ENCODE results near the gene GRB2. TPM values are rescaled to one million over a fixed set of nuclear protein-coding genes. Genes with fewer than 3 reads are reported as not detected.

Gene GRB2
- total RNA-seq, 4 donors from 2014 or later, result 51.5 to 127 (median 78.1) TPM

DNA sequence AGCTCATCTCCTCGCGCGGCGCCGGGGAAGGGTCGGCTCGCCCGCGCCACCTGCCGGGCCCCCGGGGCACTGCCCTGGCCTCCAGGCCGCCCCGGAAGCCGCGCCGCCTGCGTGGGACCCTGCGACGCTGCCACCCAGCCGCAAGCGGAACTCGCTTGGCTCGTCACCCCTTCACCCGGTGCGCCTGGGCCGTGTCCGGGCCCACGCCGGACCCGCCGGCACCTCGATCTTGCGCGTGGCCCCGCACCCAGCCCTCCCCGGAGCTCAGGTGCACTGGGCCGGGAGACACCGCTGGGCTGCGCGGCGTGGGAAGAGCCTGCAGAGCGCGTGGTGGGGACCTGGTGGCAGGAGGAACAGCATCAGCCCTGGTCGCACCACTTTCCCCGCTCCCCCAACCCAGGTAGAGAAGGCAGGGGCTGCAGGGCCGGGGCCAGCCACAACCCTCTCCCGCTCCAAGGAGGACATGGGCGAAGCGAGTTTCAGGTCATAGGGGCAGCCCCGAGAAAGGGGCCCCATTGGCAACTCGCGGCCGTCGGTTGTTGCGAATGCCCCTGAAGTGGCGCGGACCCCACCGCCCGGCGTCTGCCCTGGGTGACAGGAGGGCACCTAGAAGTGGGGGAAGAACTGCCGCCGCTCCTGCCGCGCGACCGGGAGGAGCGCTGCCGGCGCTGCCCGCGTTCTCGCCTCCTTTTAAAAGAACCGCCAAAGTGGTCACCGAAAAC, 134.1 kb downstream of the GRB2 start:
- intact Hi-C loops (cut with DNase I; ENCODE audit: low total_unique reads), result no loop called here
- Histone ChIP-seq H3K9me3 (no peaks in the 10 kb centered on the region), H3K27ac (peak overlapping the region; percentile 79 to 94), H3K27me3 (no peaks in the 10 kb centered on the region), H3K4me1 (peaks cover 0 to 11% of the 10 kb centered on the region in 2 donors), H3K4me3 (peak overlapping the region; percentile 52 to 96), H3K36me3 (no peaks in the 10 kb centered on the region)
- DNase-seq, result peak; percentile 62 to 81
- TF ChIP-seq, protein P1, sequence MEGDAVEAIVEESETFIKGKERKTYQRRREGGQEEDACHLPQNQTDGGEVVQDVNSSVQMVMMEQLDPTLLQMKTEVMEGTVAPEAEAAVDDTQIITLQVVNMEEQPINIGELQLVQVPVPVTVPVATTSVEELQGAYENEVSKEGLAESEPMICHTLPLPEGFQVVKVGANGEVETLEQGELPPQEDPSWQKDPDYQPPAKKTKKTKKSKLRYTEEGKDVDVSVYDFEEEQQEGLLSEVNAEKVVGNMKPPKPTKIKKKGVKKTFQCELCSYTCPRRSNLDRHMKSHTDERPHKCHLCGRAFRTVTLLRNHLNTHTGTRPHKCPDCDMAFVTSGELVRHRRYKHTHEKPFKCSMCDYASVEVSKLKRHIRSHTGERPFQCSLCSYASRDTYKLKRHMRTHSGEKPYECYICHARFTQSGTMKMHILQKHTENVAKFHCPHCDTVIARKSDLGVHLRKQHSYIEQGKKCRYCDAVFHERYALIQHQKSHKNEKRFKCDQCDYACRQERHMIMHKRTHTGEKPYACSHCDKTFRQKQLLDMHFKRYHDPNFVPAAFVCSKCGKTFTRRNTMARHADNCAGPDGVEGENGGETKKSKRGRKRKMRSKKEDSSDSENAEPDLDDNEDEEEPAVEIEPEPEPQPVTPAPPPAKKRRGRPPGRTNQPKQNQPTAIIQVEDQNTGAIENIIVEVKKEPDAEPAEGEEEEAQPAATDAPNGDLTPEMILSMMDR (IDR thresholded peaks at IDR 0.05), result peak; percentile 34 to 99 (median 94)
- TF ChIP-seq POLR2A (IDR thresholded peaks at IDR 0.05), result peak in 1 of 2 donors; percentile 42

- intact Hi-C loops (cut with DNase I; ENCODE audit: low total_unique reads), result no loop called here
- TF ChIP-seq POLR2A (IDR thresholded peaks at IDR 0.05), result peak; percentile 11 to 76
- TF ChIP-seq, protein P1 (IDR thresholded peaks at IDR 0.05), result no peak
- no peaks in the 10 kb centered on the region for H3K9me3 ChIP-seq
- no peak for DNase-seq
- peak within 1 kb of the TSS; percentile 94 to 98 for H3K27ac ChIP-seq
- H3K4me1 ChIP-seq, result peaks cover 0 to 11% of the 10 kb centered on the region in 2 donors
- no peaks in the 10 kb centered on the region for H3K36me3 ChIP-seq
- no peaks in the 10 kb centered on the region for H3K27me3 ChIP-seq
- peak within 1 kb of the TSS; percentile 86 to 96 for H3K4me3 ChIP-seq
Observed at GRCh38 chr17:75270966-75271232, 134.6 kb downstream of the GRB2 start, which contains the start of gene MIF4GD. TSS of gene MIF4GD (minus strand) at chr17:75271231. CDS start at chr17:75270195, 1,036 bp downstream.

DNA sequence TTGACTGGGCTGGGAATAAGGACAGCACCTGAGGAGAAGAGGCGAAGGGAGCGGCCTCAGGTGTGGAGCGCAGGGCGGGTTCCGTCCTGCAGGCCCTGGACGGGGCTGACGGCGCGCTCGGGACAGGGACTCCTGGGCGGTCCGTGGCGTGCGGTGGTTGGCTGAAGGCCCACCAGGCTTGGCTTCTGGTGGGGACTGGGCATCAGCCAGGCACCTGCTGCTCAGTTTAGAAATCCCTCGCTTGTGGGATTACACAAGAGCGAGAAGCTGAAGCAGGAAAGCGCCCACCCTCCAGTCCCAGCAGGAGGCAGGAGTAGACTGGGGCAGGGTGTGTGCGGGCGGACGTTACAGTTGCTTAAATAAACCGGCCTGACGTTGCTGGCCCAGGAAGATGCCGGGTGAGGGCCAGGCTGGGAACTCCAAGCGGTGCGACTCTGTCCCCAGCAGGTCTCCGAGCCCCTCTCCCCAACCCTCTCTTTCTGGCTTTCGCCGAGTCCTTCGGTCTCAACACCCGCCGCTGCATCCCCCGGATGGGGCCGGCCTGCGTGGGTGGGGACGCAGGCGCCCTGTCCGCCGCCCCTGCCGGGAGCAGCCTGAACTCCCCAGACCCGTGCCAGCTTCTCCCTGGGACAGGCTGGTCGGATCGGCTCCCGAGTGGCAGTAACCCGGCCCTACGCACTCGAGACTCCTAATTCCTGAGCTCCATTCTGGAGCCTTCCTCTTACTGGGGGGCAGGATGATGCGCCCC, 135.1 kb downstream of the GRB2 start:
- intact Hi-C loops (cut with DNase I; ENCODE audit: low total_unique reads), result no loop called here
- no peaks in the 10 kb centered on the region for H3K27me3 ChIP-seq
- no peaks in the 10 kb centered on the region for H3K9me3 ChIP-seq
- H3K4me1 ChIP-seq, result peaks cover 0 to 11% of the 10 kb centered on the region in 2 donors
- H3K4me3 ChIP-seq, result peak overlapping the region; percentile 86 to 96
- DNase-seq, result peak; percentile 60 to 65
- no peak for TF ChIP-seq POLR2A (IDR thresholded peaks at IDR 0.05)
- TF ChIP-seq, protein P1 (IDR thresholded peaks at IDR 0.05), result peak in 3 of 4 experiments; percentile 15 to 36 (median 22)
- H3K27ac ChIP-seq, result peak overlapping the region; percentile 94 to 98
- H3K36me3 ChIP-seq, result no peaks in the 10 kb centered on the region

- Histone ChIP-seq H3K27ac (peak overlapping the region; percentile 94 to 98), H3K4me3 (peak overlapping the region; percentile 86 to 96), H3K9me3 (no peaks in the 10 kb centered on the region), H3K4me1 (peaks cover 0 to 11% of the 10 kb centered on the region in 2 donors), H3K27me3 (no peaks in the 10 kb centered on the region), H3K36me3 (no peaks in the 10 kb centered on the region)
- TF ChIP-seq, protein P1 (IDR thresholded peaks at IDR 0.05), result no peak
- no peak for TF ChIP-seq POLR2A (IDR thresholded peaks at IDR 0.05)
- intact Hi-C loops (cut with DNase I; ENCODE audit: low total_unique reads), result no loop called here
- no peak for DNase-seq
Observed at GRCh38 chr17:75269844-75270217, 135.6 kb downstream of the GRB2 start.

Small RNA genes within 50 kb of the gene (microRNA-seq; reads per million reads assigned to microRNA genes)
- gene MIR3678 (ENCODE audit: borderline microRNAs expressed, borderline replicate concordance), result not detected

Small RNA genes within 50 kb of the gene (small RNA-seq; reads per million reads assigned to genes)
- gene MIR3678, result not detected
- not detected for gene RF00019
- gene RNU6-938P, result not detected

Other genes with a start within 250 kb of the GRB2 start
- 100 to 1,000 TPM in 2 of 4 donors, 10 to 100 TPM in 2; 57.4 to 427 (median 102) TPM for gene SUMO2, start 222.7 kb downstream of the GRB2 start, total RNA-seq
- 100 to 1,000 TPM in 1 of 4 donors, 10 to 100 TPM in 3; 17.1 to 108 (median 39.1) TPM for gene NUP85, start 200.0 kb downstream of the GRB2 start, total RNA-seq
- 100 to 1,000 TPM in 1 of 4 donors, 10 to 100 TPM in 2, 1 to 10 TPM in 1; 9.4 to 104 (median 40.1) TPM for gene GGA3, start 144.1 kb downstream of the GRB2 start, total RNA-seq
- gene MRPS7, start 143.8 kb downstream of the GRB2 start, total RNA-seq, result 10 to 100 TPM; 13.1 to 42.1 (median 33.0) TPM
- 10 to 100 TPM; 11.7 to 45.3 (median 25.8) TPM for gene MIF4GD, start 134.4 kb downstream of the GRB2 start, total RNA-seq
- 10 to 100 TPM in 2 of 4 donors, 1 to 10 TPM in 2; 4.7 to 59.9 (median 10.1) TPM for gene SLC25A19, start 116.2 kb downstream of the GRB2 start, total RNA-seq
- 10 to 100 TPM in 2 of 4 donors, 1 to 10 TPM in 2; 3.8 to 91.2 (median 26.0) TPM for gene TMEM94, start 51.0 kb upstream of the GRB2 start, total RNA-seq
- gene CASKIN2, start 109.9 kb upstream of the GRB2 start, total RNA-seq, result 100 to 1,000 TPM in 1 of 4 donors, 10 to 100 TPM in 1, 1 to 10 TPM in 2; 7.4 to 122 (median 15.5) TPM
- gene TSEN54, start 110.8 kb upstream of the GRB2 start, total RNA-seq, result 100 to 1,000 TPM in 1 of 4 donors, 10 to 100 TPM in 3; 17.4 to 102 (median 20.6) TPM
- gene LLGL2, start 120.0 kb upstream of the GRB2 start, total RNA-seq, result 10 to 100 TPM in 3 of 4 donors, 1 to 10 TPM in 1; 3.1 to 31.9 (median 14.0) TPM
- 100 to 1,000 TPM; 119 to 610 (median 170) TPM for gene MYO15B, start 182.1 kb upstream of the GRB2 start, total RNA-seq
- 1 to 10 TPM in 1 of 4 donors, under 1 TPM in 1, not detected in 2; 0.85 to 2.2 TPM for gene SMIM5, start 227.8 kb upstream of the GRB2 start, total RNA-seq